Kidney (tissue), 14 donors: ENCODE results near the gene TTC24. TPM values are rescaled to one million over a fixed set of nuclear protein-coding genes. Genes with fewer than 3 reads are reported as not detected.

Experiments
- DNase-seq, 5 donors: peaks; one replicate each; pipeline ENCODE4 v3.0.0-alpha.2; 2013 to 2020
- FAIRE-seq: peaks from 2 replicates; lab custom pipeline; 2012; peaks lifted over from hg19 to GRCh38; lab: Jason Lieb, UNC
- H3K27ac ChIP-seq, 2 donors: one replicate each; pipeline ENCODE4 v1.7.0; 2013; ENCODE audit warnings: low read depth in 2 of 2, low read length in 2 of 2, inconsistent platforms in 1 of 2
- H3K27me3 ChIP-seq: one replicate; pipeline ENCODE4 v1.7.1; 2013; ENCODE audit warnings: low read length, inconsistent platforms; ENCODE audit not compliant: control insufficient read depth, insufficient read depth
- H3K36me3 ChIP-seq, 3 donors: one replicate each; pipeline versions ENCODE4 v1.7.0 to v1.7.1; 2013; ENCODE audit warnings: low read length in 3 of 3, control low read depth in 1 of 3, inconsistent platforms in 1 of 3; ENCODE audit not compliant: insufficient read depth in 3 of 3, control insufficient read depth in 2 of 3
- H3K4me1 ChIP-seq, 3 donors: one replicate each; pipeline versions ENCODE4 v1.7.0 to v1.7.1; 2013; ENCODE audit warnings: low read length in 3 of 3, inconsistent platforms in 1 of 3, low read depth in 1 of 3; ENCODE audit not compliant: control insufficient read depth in 2 of 3, insufficient read depth in 2 of 3
- H3K4me3 ChIP-seq, 3 donors: one replicate each; pipeline versions ENCODE4 v1.7.0 to v1.8.1; 2013; ENCODE audit warnings: low read length in 3 of 3, control low read depth in 1 of 3, inconsistent platforms in 1 of 3
- H3K9ac ChIP-seq, 3 donors: one replicate each; pipeline versions ENCODE4 v1.7.0 to v1.7.1; 2013; ENCODE audit warnings: low read length in 3 of 3, control low read depth in 1 of 3, inconsistent platforms in 1 of 3
- H3K9me3 ChIP-seq, 3 donors: one replicate each; pipeline versions ENCODE4 v1.7.0 to v1.7.1; 2013; ENCODE audit warnings: low read length in 3 of 3, control low read depth in 1 of 3, inconsistent platforms in 1 of 3; ENCODE audit not compliant: control insufficient read depth in 2 of 3, insufficient read depth in 1 of 3
- CTCF ChIP-seq: IDR thresholded peaks from 3 replicates; pipeline ENCODE4 v1.5.1; 2012; ENCODE audit warnings: mild to moderate bottlenecking, moderate library complexity, borderline replicate concordance; ENCODE audit not compliant: insufficient read depth; ENCODE audit errors: extremely low read depth
- intact Hi-C: fragments of 100-400 bp; cut with DNase I; formaldehyde crosslinking; loops from one replicate; pipeline ENCODE4 v1.11.1; 2022
- polyA plus RNA-seq: library from polyadenylated mRNA; stranded (reverse); fragments of 350-450 nt; fragmentation: Illumina TruSeq; extraction: RNeasy Lipid Tissue Mini Kit (QIAGEN cat#74804); gene quantifications from one replicate; pipeline ENCODE4 v1.2.3, GENCODE V29; 2014; ENCODE audit warnings: low read depth, low replicate concordance; ENCODE audit not compliant: insufficient read depth
- total RNA-seq: library from RNA; stranded (reverse); fragmentation: NEBNext Ultra II Directional; extraction: Animal tissue kit (Norgen Biotek cat#: 25700); gene quantifications from one replicate; pipeline ENCODE4 v1.2.1, GENCODE V29; 2021
- donor health status: control.
- donor health status: control.
- donor health status: control.
- donor health status: control.
- donor health status: control.
- donor health status: DM: yes; HTN: yes; CAD: no.
- donor health status: Normal renal cell carcinoma (clear cell type).

TTC24 gene
- total and polyA plus RNA-seq, 2 donors from 2014 or later = 0.57 TPM; not detected in 1

- intact Hi-C loops = no loop called here
- DNase-seq (no peak), FAIRE-seq (no peak)
- Histone ChIP-seq H3K9ac (no peak overlapping the region), H3K27me3 (no peaks in the 10 kb centered on the region), H3K36me3 (peaks cover 9 to 25% (median 16%) of the 10 kb centered on the region in 3 donors), H3K9me3 (no peaks in the 10 kb centered on the region), H3K4me1 (peaks cover 0 to 11% (median 5%) of the 10 kb centered on the region in 3 donors), H3K4me3 (no peak overlapping the region), H3K27ac (no peak overlapping the region)
- TF ChIP-seq CTCF = no peak
Observed at GRCh38 chr1:156594190-156594589, 14.7 kb downstream of the TTC24 start.

GRCh38 chr1:156595016-156595415 lies 15.5 kb downstream of the TTC24 start:
- FAIRE-seq (no peak), DNase-seq (no peak)
- TF ChIP-seq CTCF = no peak
- peaks cover 0 to 11% (median 5%) of the 10 kb centered on the region in 3 donors for H3K4me1 ChIP-seq
- H3K27me3 ChIP-seq = no peaks in the 10 kb centered on the region
- no peaks in the 10 kb centered on the region for H3K9me3 ChIP-seq
- no peak overlapping the region for H3K27ac ChIP-seq
- H3K36me3 ChIP-seq = peaks cover 9 to 25% (median 16%) of the 10 kb centered on the region in 3 donors
- H3K9ac ChIP-seq = no peak overlapping the region
- no peak overlapping the region for H3K4me3 ChIP-seq
- intact Hi-C loops = no loop called here

GRCh38 chr1:156596426-156596825 lies 16.9 kb downstream of the TTC24 start:
- intact Hi-C loops = no loop called here
- no peaks in the 10 kb centered on the region for H3K27me3 ChIP-seq
- no peaks in the 10 kb centered on the region for H3K9me3 ChIP-seq
- DNase-seq (no peak), FAIRE-seq (no peak)
- H3K27ac ChIP-seq = no peak overlapping the region
- H3K4me3 ChIP-seq = no peak overlapping the region
- no peak for TF ChIP-seq CTCF
- H3K36me3 ChIP-seq = peaks cover 9 to 25% (median 16%) of the 10 kb centered on the region in 3 donors
- peaks cover 0 to 9% (median 0%) of the 10 kb centered on the region in 3 donors for H3K4me1 ChIP-seq
- no peak overlapping the region for H3K9ac ChIP-seq

GRCh38 chr1:156598125-156598524 lies 18.6 kb downstream of the TTC24 start:
- intact Hi-C loops = no loop called here
- FAIRE-seq = no peak

More at GRCh38 chr1:156598125-156598524, 18.6 kb downstream of the TTC24 start:
- no peak overlapping the region for H3K9ac ChIP-seq
- H3K4me1 ChIP-seq = peaks cover 0 to 8% (median 6%) of the 10 kb centered on the region in 3 donors
- H3K27me3 ChIP-seq = no peaks in the 10 kb centered on the region
- TF ChIP-seq CTCF = no peak
- H3K36me3 ChIP-seq = peaks cover 9 to 24% (median 15%) of the 10 kb centered on the region in 3 donors
- no peak overlapping the region for H3K27ac ChIP-seq
- H3K9me3 ChIP-seq = no peaks in the 10 kb centered on the region
- DNase-seq = no peak
- H3K4me3 ChIP-seq = no peak overlapping the region
